CD4-positive, alpha-beta T cell (primary cell): ENCODE data around the gene LAGE3. TPM values are rescaled to one million over a fixed set of nuclear protein-coding genes. Genes with fewer than 3 reads are reported as not detected.
A peak's percentile ranks its signal among the peaks of the same experiment; 100 is the strongest.

Experiments used
- ATAC-seq: fragments of 200-7000 bp; cut with Tn5 transposase; one replicate; pipeline ENCODE4 v1.10.0; 2022; ENCODE audit warnings: mild to moderate bottlenecking; ENCODE audit not compliant: poor library complexity
- CTCF ChIA-PET: fragments of 350-600 bp; sonication (Branson Sonifier 250); formaldehyde crosslinking; loops from one replicate; lab custom pipeline; 2021; ENCODE audit warnings: antibody characterized with exemption, inconsistent platforms; lab: Charles Lee
- POLR2A ChIA-PET: fragments of 350-600 bp; sonication (Branson Sonifier 250); formaldehyde crosslinking; loops from one replicate; lab custom pipeline; 2021; ENCODE audit warnings: antibody characterized with exemption, inconsistent platforms; lab: Charles Lee
- DNase-seq, 14 experiments: peaks; one replicate each; pipeline ENCODE4 v3.0.0-alpha.2; 2013 to 2020; ENCODE audit warnings: mixed read lengths in 2 of 14
- H3K27ac ChIP-seq, 2 donors: one replicate each; pipeline versions ENCODE4 v1.5.1 to v1.7.0; 2013; ENCODE audit warnings: low read length in 2 of 2, low read depth in 1 of 2, mild to moderate bottlenecking in 1 of 2
- H3K27me3 ChIP-seq, 2 experiments: 1 replicate in 1 of 2; 2 replicates in 1 of 2; pipeline versions ENCODE4 v1.6.1 to v1.7.0; 2013; ENCODE audit warnings: low read length in 2 of 2, control low read depth in 1 of 2, mild to moderate bottlenecking in 1 of 2, moderate library complexity in 1 of 2; ENCODE audit not compliant: insufficient read depth in 2 of 2, control insufficient read depth in 1 of 2
- H3K36me3 ChIP-seq: one replicate; pipeline ENCODE4 v1.6.1; 2013; ENCODE audit warnings: low read length, control low read depth; ENCODE audit not compliant: insufficient read depth
- H3K4me1 ChIP-seq: one replicate; pipeline ENCODE4 v1.6.1; 2013; ENCODE audit warnings: low read length, control low read depth; ENCODE audit not compliant: insufficient read depth
- H3K4me3 ChIP-seq: one replicate; pipeline ENCODE4 v1.5.1; 2013; ENCODE audit warnings: mild to moderate bottlenecking, low read length, moderate library complexity
- H3K9me3 ChIP-seq, 2 experiments: 1 replicate in 1 of 2; 2 replicates in 1 of 2; pipeline versions ENCODE4 v1.6.1 to v1.7.0; 2013; ENCODE audit warnings: low read length in 2 of 2, mild to moderate bottlenecking in 2 of 2, control low read depth in 1 of 2, moderate library complexity in 1 of 2; ENCODE audit not compliant: control insufficient read depth in 1 of 2, insufficient read depth in 1 of 2
- H3K27ac Mint-ChIP-seq: one replicate; pipeline ENCODE4 v1.8.0; 2020; ENCODE audit warnings: mixed read lengths
- H3K27me3 Mint-ChIP-seq: one replicate; pipeline ENCODE4 v1.8.0; 2021; ENCODE audit warnings: mixed read lengths
- H3K36me3 Mint-ChIP-seq: one replicate; pipeline ENCODE4 v1.8.0; 2021; ENCODE audit warnings: low read depth, mixed read lengths
- H3K4me1 Mint-ChIP-seq: one replicate; pipeline ENCODE4 v1.8.0; 2021; ENCODE audit warnings: low read depth, mixed read lengths
- H3K4me3 Mint-ChIP-seq: one replicate; pipeline ENCODE4 v1.8.0; 2020; ENCODE audit warnings: mild to moderate bottlenecking, mixed read lengths
- H3K9me3 Mint-ChIP-seq: one replicate; pipeline ENCODE4 v1.8.0; 2020; ENCODE audit warnings: mixed read lengths
- CTCF ChIP-seq: fragments of 200-600 bp; IDR thresholded peaks from one replicate; pipeline ENCODE4 v1.8.0; 2022; ENCODE audit warnings: antibody characterized with exemption, mild to moderate bottlenecking
- intact Hi-C, 2 experiments: fragments of 100-400 bp; cut with DNase I in 1 of 2; cut with micrococcal nuclease in 1 of 2; formaldehyde crosslinking; loops; one replicate each; pipeline versions ENCODE4 v1.15.1 to v1.9.0; 2023 to 2025; cut with DNase I, micrococcal nuclease
- total RNA-seq, 174 experiments: library from RNA in 2 of 174; stranded (reverse) in 2 of 174; gene quantifications; one replicate each; pipeline ENCODE4 v1.2.3 and lab custom pipeline; 2021 to 2026

Gene LAGE3
- total RNA-seq, 2 experiments from 2014 or later = 5.7 to 6.6 TPM

DNA sequence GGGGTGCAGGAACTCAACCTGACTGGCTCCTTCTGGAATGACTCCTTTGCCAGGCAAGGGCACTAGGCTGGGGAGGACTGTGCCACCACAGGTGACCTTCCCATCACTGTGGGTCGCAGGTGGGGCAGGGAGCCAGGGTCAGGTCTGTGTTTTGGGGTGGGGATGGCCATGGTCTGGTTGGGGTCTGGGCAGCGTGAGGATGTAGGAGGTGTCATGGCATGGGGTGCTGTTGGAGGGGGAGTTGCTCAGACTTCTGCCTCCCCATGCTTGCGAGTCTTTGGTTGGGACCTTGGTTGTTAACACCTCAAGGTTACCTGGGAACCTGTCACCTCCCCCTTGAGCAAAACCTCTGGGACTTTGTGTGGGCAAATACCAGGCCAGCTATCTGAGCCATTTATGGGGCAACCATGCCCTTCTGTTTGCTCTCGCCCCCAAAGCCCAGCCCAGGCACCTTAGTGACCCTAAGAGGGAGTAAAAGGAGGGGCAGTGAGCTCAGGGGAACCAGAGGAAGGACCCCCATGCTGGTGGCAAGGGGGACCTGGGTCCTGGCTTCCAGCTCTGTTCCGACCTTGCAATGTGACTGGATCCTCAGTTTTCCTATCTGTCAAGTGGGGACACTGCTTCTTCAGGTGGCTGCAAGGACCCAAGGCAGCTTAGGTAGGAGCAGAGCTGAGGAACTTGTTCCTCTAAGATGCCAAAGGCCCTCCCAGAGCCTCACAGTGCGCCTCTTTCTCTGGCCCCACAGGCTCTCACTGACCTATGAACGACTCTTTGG lies 44.5 kb downstream of the LAGE3 start:
- no peak overlapping the region for H3K27ac ChIP-seq
- Mint-ChIP-seq H3K27ac (no peak overlapping the region), H3K9me3 (no peaks in the 10 kb centered on the region), H3K27me3 (no peaks in the 10 kb centered on the region), H3K4me1 (peaks cover 14% of the 10 kb centered on the region), H3K4me3 (no peak overlapping the region), H3K36me3 (peaks cover 36% of the 10 kb centered on the region)
- ATAC-seq (no peak), DNase-seq (no peak)
- CTCF ChIA-PET = no interaction called here
- H3K4me3 ChIP-seq = no peak overlapping the region
- H3K36me3 ChIP-seq = peaks cover 40% of the 10 kb centered on the region
- intact Hi-C loops = loop anchor here in 1 of 2 experiments (10.0 kb wide), 1 partner anchor 50 kb away; the partner anchor contains the start of gene UBL4A
- POLR2A ChIA-PET = no interaction called here
- H3K4me1 ChIP-seq = peaks cover 36% of the 10 kb centered on the region
- TF ChIP-seq CTCF = no peak
- H3K9me3 ChIP-seq = no peaks in the 10 kb centered on the region
- no peaks in the 10 kb centered on the region for H3K27me3 ChIP-seq

DNA sequence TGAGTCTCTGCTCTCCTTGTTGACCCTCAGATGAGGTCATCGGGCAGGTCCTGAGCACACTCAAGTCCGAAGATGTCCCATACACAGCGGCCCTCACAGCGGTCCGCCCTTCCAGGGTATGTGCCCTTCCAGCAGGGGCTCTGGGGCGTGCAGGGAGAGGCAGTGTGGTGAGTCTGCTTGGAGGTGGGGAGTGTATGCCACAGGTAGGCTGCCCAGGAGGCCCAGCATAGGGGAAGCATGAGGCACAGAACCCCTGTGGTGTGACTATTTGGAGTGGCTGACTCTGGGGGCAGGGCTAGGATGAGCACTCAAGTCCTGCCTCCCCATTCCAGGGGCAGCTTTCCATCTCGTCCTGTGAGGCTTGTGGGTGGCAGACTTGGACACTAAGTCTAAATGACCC lies 45.5 kb downstream of the LAGE3 start:
- H3K27me3 Mint-ChIP-seq = no peaks in the 10 kb centered on the region
- no peak overlapping the region for H3K4me3 ChIP-seq
- peaks cover 36% of the 10 kb centered on the region for H3K4me1 ChIP-seq
- no peaks in the 10 kb centered on the region for H3K27me3 ChIP-seq
- H3K36me3 Mint-ChIP-seq = peaks cover 36% of the 10 kb centered on the region
- no peak for TF ChIP-seq CTCF
- ChIA-PET POLR2A (no interaction called here), CTCF (no interaction called here)
- H3K9me3 ChIP-seq = no peaks in the 10 kb centered on the region
- peak overlapping the region; percentile 45 for H3K4me3 Mint-ChIP-seq
- peak overlapping the region; percentile 44 for H3K27ac Mint-ChIP-seq
- DNase-seq = no peak
- H3K27ac ChIP-seq = no peak overlapping the region
- H3K4me1 Mint-ChIP-seq = peaks cover 19% of the 10 kb centered on the region
- no peak for ATAC-seq
- peaks cover 33% of the 10 kb centered on the region for H3K36me3 ChIP-seq
- intact Hi-C loops = loop anchor here in 1 of 2 experiments (10.0 kb wide), 1 partner anchor 51 kb away; the partner anchor contains the start of gene UBL4A
- H3K9me3 Mint-ChIP-seq = no peaks in the 10 kb centered on the region

DNA sequence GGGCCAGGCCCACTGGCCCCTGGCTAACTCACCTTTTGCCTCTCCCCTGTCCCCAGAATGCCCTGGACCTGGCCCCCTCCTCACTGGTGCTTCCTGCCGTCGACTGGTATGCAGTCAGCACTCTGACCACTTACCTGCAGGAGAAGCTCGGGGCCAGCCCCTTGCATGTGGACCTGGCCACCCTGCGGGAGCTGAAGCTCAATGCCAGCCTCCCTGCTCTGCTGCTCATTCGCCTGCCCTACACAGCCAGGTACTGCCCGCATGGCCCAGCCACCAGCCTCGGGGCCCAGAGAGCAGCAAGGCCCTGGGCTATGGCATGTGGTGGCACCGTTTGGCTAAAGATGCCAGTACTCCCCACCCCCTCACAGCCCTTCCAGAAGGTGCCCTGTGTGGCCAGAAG lies 46.9 kb downstream of the LAGE3 start:
- no peak overlapping the region for H3K4me3 Mint-ChIP-seq

More for the DNA sequence above, 46.9 kb downstream of the LAGE3 start:
- ChIA-PET CTCF (no interaction called here), POLR2A (no interaction called here)
- Histone ChIP-seq H3K27me3 (no peaks in the 10 kb centered on the region), H3K9me3 (no peaks in the 10 kb centered on the region), H3K36me3 (peaks cover 33% of the 10 kb centered on the region), H3K4me3 (no peak overlapping the region), H3K4me1 (peaks cover 35% of the 10 kb centered on the region), H3K27ac (no peak overlapping the region)
- ATAC-seq (no peak), DNase-seq (no peak)
- TF ChIP-seq CTCF = no peak
- Mint-ChIP-seq H3K9me3 (no peaks in the 10 kb centered on the region), H3K27me3 (no peaks in the 10 kb centered on the region), H3K27ac (no peak overlapping the region), H3K4me1 (peaks cover 29% of the 10 kb centered on the region), H3K36me3 (peaks cover 33% of the 10 kb centered on the region)
- intact Hi-C loops = loop anchor here in 1 of 2 experiments (10.0 kb wide), 1 partner anchor 53 kb away; the partner anchor contains the start of gene UBL4A
